Endothelial cell of umbilical vein (primary cell): ENCODE results near the gene ACIN1. TPM values are rescaled to one million over a fixed set of nuclear protein-coding genes. Genes with fewer than 3 reads are reported as not detected.

Experiments used
- BruUV-seq: library from RNA; stranded (reverse); fragments of 400-500 nt; replicated peaks from 2 replicates; lab custom pipeline; 2021; lab: Mats Ljungman, UMichigan
- CTCF ChIA-PET: fragments of 300-600, 350-600 bp; sonication (Branson Sonifier 250); formaldehyde crosslinking; loops from one replicate; lab custom pipeline; 2021; ENCODE audit warnings: antibody characterized with exemption, inconsistent platforms; lab: Charles Lee
- POLR2A ChIA-PET: fragments of 300-600, 350-600 bp; sonication (Branson Sonifier 250); formaldehyde crosslinking; loops from one replicate; lab custom pipeline; 2021; ENCODE audit warnings: antibody characterized with exemption, inconsistent platforms; lab: Charles Lee
- DNase-seq: peaks from one replicate; pipeline ENCODE4 v3.0.0-alpha.2; 2011; ENCODE audit warnings: low read depth, low spot score
- FAIRE-seq: peaks from 2 replicates; lab custom pipeline; 2011; peaks lifted over from hg19 to GRCh38; lab: Jason Lieb, UNC
- H2AFZ ChIP-seq: 2 replicates; pipeline ENCODE4 v1.6.0; 2012; ENCODE audit warnings: low read depth, low read length, control low read depth, inconsistent platforms
- H3K27ac ChIP-seq: 2 replicates; pipeline ENCODE4 v1.5.1; 2011; ENCODE audit warnings: low read depth, mild to moderate bottlenecking, control low read depth, low read length, moderate library complexity; ENCODE audit not compliant: insufficient read depth
- H3K27me3 ChIP-seq, 2 experiments: 2 replicates each; pipeline versions ENCODE4 v1.6.0 to v1.6.1; 2011; ENCODE audit warnings: low read length in 2 of 2, mixed read lengths in 1 of 2; ENCODE audit not compliant: control insufficient read depth in 2 of 2, insufficient read depth in 2 of 2
- H3K36me3 ChIP-seq, 2 experiments: 2 replicates in 1 of 2; 3 replicates in 1 of 2; pipeline ENCODE4 v1.5.1; 2011; ENCODE audit warnings: low read length in 2 of 2, mild to moderate bottlenecking in 1 of 2, moderate library complexity in 1 of 2; ENCODE audit not compliant: control insufficient read depth in 2 of 2, insufficient read depth in 2 of 2; ENCODE audit errors: extremely low read depth in 1 of 2
- H3K4me1 ChIP-seq: 3 replicates; pipeline ENCODE4 v1.5.1; 2011; ENCODE audit warnings: mild to moderate bottlenecking, low read length; ENCODE audit not compliant: control insufficient read depth, insufficient read depth; ENCODE audit errors: extremely low read depth
- H3K4me2 ChIP-seq: 2 replicates; pipeline ENCODE4 v1.6.1; 2011; ENCODE audit warnings: low read length, control low read depth, mixed read lengths; ENCODE audit not compliant: insufficient read depth
- H3K4me3 ChIP-seq, 3 experiments: fragments of 200-600 bp in 1 of 3; sonication (generic), shearing (Covaris generic) in 1 of 3; replicated peaks in 1 of 3; 2 replicates each; pipeline ENCODE4 v1.5.1; 2011 to 2016; ENCODE audit warnings: control low read depth in 3 of 3, low read length in 3 of 3, mild to moderate bottlenecking in 2 of 3, inconsistent platforms in 1 of 3, low read depth in 1 of 3, moderate library complexity in 1 of 3; ENCODE audit not compliant: insufficient read depth in 1 of 3
- H3K79me2 ChIP-seq: 2 replicates; pipeline ENCODE4 v1.6.0; 2012; ENCODE audit warnings: low read length, inconsistent platforms; ENCODE audit not compliant: control insufficient read depth, insufficient read depth
- H3K9ac ChIP-seq: replicated peaks from 2 replicates; pipeline ENCODE3; 2011; ENCODE audit warnings: low read length, control low read depth; ENCODE audit not compliant: insufficient read depth; ENCODE audit errors: extremely low read depth
- H3K9me1 ChIP-seq: replicated peaks from 3 replicates; pipeline ENCODE4 v1.6.0; 2011; ENCODE audit warnings: mild to moderate bottlenecking, low read length; ENCODE audit not compliant: control insufficient read depth, insufficient read depth; ENCODE audit errors: extremely low read depth
- H3K9me3 ChIP-seq: replicated peaks from 2 replicates; pipeline ENCODE4 v1.5.1; 2012; ENCODE audit warnings: low read length, inconsistent platforms; ENCODE audit not compliant: control insufficient read depth, insufficient read depth
- H4K20me1 ChIP-seq: replicated peaks from 2 replicates; pipeline ENCODE3; 2011; ENCODE audit warnings: mild to moderate bottlenecking, low read length; ENCODE audit not compliant: control insufficient read depth, insufficient read depth; ENCODE audit errors: extremely low read depth
- EZH2 ChIP-seq: IDR thresholded peaks from 2 replicates; pipeline ENCODE4 v1.6.1; 2012; ENCODE audit warnings: borderline replicate concordance, low read depth, mild to moderate bottlenecking, moderate library complexity, low read length, inconsistent platforms; ENCODE audit not compliant: severe bottlenecking
- FOS ChIP-seq: IDR thresholded peaks from 2 replicates; pipeline ENCODE4 v1.6.1; 2011; ENCODE audit warnings: mild to moderate bottlenecking, low read length, moderate library complexity, borderline replicate concordance; ENCODE audit not compliant: insufficient read depth
- GATA2 ChIP-seq: IDR thresholded peaks from 2 replicates; pipeline ENCODE4 v1.7.0; 2011; ENCODE audit warnings: low read depth, mild to moderate bottlenecking, moderate library complexity, mixed read lengths, low read length; ENCODE audit not compliant: insufficient read length, insufficient read depth
- JUN ChIP-seq: IDR thresholded peaks from 2 replicates; pipeline ENCODE4 v1.6.1; 2011; ENCODE audit warnings: borderline replicate concordance, low read depth; ENCODE audit not compliant: insufficient read length, insufficient read depth
- MYC ChIP-seq: IDR thresholded peaks from one replicate; pipeline ENCODE4 v1.6.1; 2011; ENCODE audit warnings: mild to moderate bottlenecking, low read depth, low read length
- POLR2A ChIP-seq: IDR thresholded peaks from 2 replicates; pipeline ENCODE4 v1.6.1; 2012; ENCODE audit warnings: low read depth, mild to moderate bottlenecking, control low read depth, low read length
- POLR2AphosphoS5 ChIP-seq: IDR thresholded peaks from 2 replicates; pipeline ENCODE4 v1.6.1; 2012; ENCODE audit warnings: low read depth, mild to moderate bottlenecking, control low read depth, low read length, moderate library complexity; ENCODE audit not compliant: insufficient read depth
- dilution Hi-C: fragments of 300-500 bp; cut with MboI; formaldehyde crosslinking; loops from one replicate; pipeline ENCODE4 v1.15.0; 2019; ENCODE audit warnings: low sequenced_read_pairs; ENCODE audit not compliant: extremely low pct_ligation_motif_present
- intact Hi-C: fragments of 100-400 bp; cut with micrococcal nuclease; formaldehyde crosslinking; loops from one replicate; pipeline ENCODE4 v1.10.0; 2022
- polyA plus RNA-seq, 4 experiments: library from polyadenylated mRNA; depleted of rRNA in 3 of 4; stranded (reverse) in 3 of 4; unstranded in 1 of 4; fragments of >200 nt; gene quantifications; 2 replicates each; pipeline versions ENCODE4 v1.2.1 to v1.2.3, GENCODE V29; 2011 to 2012; ENCODE audit warnings: missing spikeins in 1 of 4
- total RNA-seq: library from RNA; stranded (reverse); gene quantifications from 2 replicates; pipeline ENCODE4 v1.2.3, GENCODE V29; 2021
- TF ChIP-seq, protein P1 (sequence below), 2 donors: IDR thresholded peaks; 1 replicate in 1 of 2; 2 replicates in 1 of 2; pipeline ENCODE4 v1.5.1; 2011; ENCODE audit warnings: low read length in 2 of 2, mild to moderate bottlenecking in 2 of 2, moderate library complexity in 2 of 2, control low read depth in 1 of 2, inconsistent platforms in 1 of 2, low read depth in 1 of 2; ENCODE audit not compliant: insufficient read depth in 1 of 2; ENCODE audit errors: extremely low read depth in 1 of 2
- TF ChIP-seq, protein P2 (sequence below): IDR thresholded peaks from 2 replicates; pipeline ENCODE4 v1.6.1; 2011; ENCODE audit not compliant: insufficient read depth, insufficient read length

The ACIN1 gene
- total and polyA plus RNA-seq, 2 donors (not counting 3 experiments of a cell fraction or from before 2014, with no cell fraction given), result 146 to 240 TPM

DNA sequence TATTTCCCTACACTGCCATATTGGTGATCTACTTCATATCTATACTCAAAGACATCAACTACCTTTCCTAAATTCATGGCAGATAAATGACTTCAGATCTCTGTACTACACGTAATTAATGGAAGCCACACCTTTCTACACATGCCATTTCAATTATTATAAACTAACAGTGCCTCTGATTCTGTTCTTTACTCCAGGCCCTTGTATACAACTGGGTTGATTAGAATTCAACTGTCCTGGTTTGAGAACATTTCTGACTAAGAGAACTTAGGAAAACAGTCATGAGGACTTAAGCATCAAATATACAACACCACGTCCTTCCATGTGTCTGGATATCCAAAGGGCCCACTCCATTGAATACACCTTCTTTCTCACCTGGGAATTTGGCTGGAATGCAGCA lies 1.8 kb downstream of the ACIN1 start:
- FAIRE-seq (no peak), DNase-seq (no peak)
- Histone ChIP-seq H4K20me1 (peaks cover 4% of the 10 kb centered on the region), H3K9me3 (no peaks in the 10 kb centered on the region), H3K9me1 (no peaks in the 10 kb centered on the region), H3K4me3 (no peak overlapping the region), H3K36me3 (peaks cover 12 to 33% of the 10 kb centered on the region in 2 experiments), H3K4me2 (peak overlapping the region; percentile 99), H3K27ac (no peak overlapping the region), H3K27me3 (no peaks in the 10 kb centered on the region), H3K4me1 (peaks cover 36% of the 10 kb centered on the region), H3K9ac (no peak overlapping the region), H2AFZ (no peak overlapping the region), H3K79me2 (peaks cover 75% of the 10 kb centered on the region)
- dilution Hi-C loops (no loop called here), intact Hi-C loops (no loop called here)
- ChIA-PET CTCF (interaction anchor here (1.2 to 4.6 kb wide), 4 partner anchors 12 to 25 kb away, joined by 4 to 43 read pairs (median 18); no protein-coding TSS in a partner anchor), POLR2A (no interaction called here)
- no peak for TF ChIP-seq MYC
- TF ChIP-seq GATA2, result no peak
- no peak for TF ChIP-seq POLR2AphosphoS5
- TF ChIP-seq, protein P1, sequence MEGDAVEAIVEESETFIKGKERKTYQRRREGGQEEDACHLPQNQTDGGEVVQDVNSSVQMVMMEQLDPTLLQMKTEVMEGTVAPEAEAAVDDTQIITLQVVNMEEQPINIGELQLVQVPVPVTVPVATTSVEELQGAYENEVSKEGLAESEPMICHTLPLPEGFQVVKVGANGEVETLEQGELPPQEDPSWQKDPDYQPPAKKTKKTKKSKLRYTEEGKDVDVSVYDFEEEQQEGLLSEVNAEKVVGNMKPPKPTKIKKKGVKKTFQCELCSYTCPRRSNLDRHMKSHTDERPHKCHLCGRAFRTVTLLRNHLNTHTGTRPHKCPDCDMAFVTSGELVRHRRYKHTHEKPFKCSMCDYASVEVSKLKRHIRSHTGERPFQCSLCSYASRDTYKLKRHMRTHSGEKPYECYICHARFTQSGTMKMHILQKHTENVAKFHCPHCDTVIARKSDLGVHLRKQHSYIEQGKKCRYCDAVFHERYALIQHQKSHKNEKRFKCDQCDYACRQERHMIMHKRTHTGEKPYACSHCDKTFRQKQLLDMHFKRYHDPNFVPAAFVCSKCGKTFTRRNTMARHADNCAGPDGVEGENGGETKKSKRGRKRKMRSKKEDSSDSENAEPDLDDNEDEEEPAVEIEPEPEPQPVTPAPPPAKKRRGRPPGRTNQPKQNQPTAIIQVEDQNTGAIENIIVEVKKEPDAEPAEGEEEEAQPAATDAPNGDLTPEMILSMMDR (IDR thresholded peaks at IDR 0.05; ENCODE audit: extremely low read depth in 1 of 2, insufficient read depth in 1 of 2, low read depth in 1 of 2, low read length in 2 of 2), result no peak
- no peak for TF ChIP-seq JUN
- no peak for TF ChIP-seq POLR2A
- TF ChIP-seq EZH2, result no peak
- no peak for TF ChIP-seq FOS
- TF ChIP-seq, protein P2, sequence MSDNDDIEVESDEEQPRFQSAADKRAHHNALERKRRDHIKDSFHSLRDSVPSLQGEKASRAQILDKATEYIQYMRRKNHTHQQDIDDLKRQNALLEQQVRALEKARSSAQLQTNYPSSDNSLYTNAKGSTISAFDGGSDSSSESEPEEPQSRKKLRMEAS, result no peak
- TSS peak; percentile 31 for BruUV-seq
